Liver (tissue), 3 donors: ENCODE data around the gene CLTC.

Experiments
- ATF3 ChIP-seq: IDR thresholded peaks from 2 replicates; pipeline ENCODE4 v1.6.1; 2016; ENCODE audit warnings: antibody characterized with exemption
- CTCF ChIP-seq: fragments of 150-350 bp; IDR thresholded peaks from 2 replicates; pipeline ENCODE4 v1.5.1; 2017; ENCODE audit warnings: improper control_type of control experiment, low read depth, low read length; ENCODE audit not compliant: missing input control
- EGR1 ChIP-seq, 2 donors: IDR thresholded peaks; 2 replicates each; pipeline ENCODE4 v1.6.1; 2016 to 2018; ENCODE audit warnings: antibody characterized with exemption in 2 of 2, low read depth in 2 of 2
- FOXA1 ChIP-seq: IDR thresholded peaks from 2 replicates; pipeline ENCODE4 v1.6.1; 2016; ENCODE audit warnings: antibody characterized with exemption
- GABPA ChIP-seq, 2 donors: IDR thresholded peaks in 1 of 2; conservative IDR thresholded peaks in 1 of 2; 2 replicates each; pipeline ENCODE4 v1.6.1; 2016; ENCODE audit warnings: antibody characterized with exemption in 2 of 2, mild to moderate bottlenecking in 1 of 2, moderate library complexity in 1 of 2
- HNF4A ChIP-seq, 2 donors: conservative IDR thresholded peaks; 2 replicates each; pipeline ENCODE4 v1.6.1; 2016; ENCODE audit warnings: antibody characterized with exemption in 2 of 2, mild to moderate bottlenecking in 2 of 2
- JUND ChIP-seq, 2 donors: IDR thresholded peaks; 2 replicates each; pipeline ENCODE4 v1.6.1; 2016; ENCODE audit warnings: antibody characterized with exemption in 2 of 2
- MAX ChIP-seq: IDR thresholded peaks from 2 replicates; pipeline ENCODE4 v1.6.1; 2016; ENCODE audit warnings: antibody characterized with exemption
- RAD21 ChIP-seq, 2 donors: IDR thresholded peaks; 2 replicates each; pipeline ENCODE4 v1.6.1; 2016; ENCODE audit warnings: antibody characterized with exemption in 2 of 2, mild to moderate bottlenecking in 2 of 2
- REST ChIP-seq: IDR thresholded peaks from 2 replicates; pipeline ENCODE4 v1.6.1; 2016; ENCODE audit warnings: antibody characterized with exemption, mild to moderate bottlenecking
- SP1 ChIP-seq: IDR thresholded peaks from 2 replicates; pipeline ENCODE4 v1.6.1; 2018; ENCODE audit warnings: antibody characterized with exemption, mild to moderate bottlenecking
- TAF1 ChIP-seq: conservative IDR thresholded peaks from 2 replicates; pipeline ENCODE4 v1.6.1; 2016; ENCODE audit warnings: antibody characterized with exemption, mild to moderate bottlenecking
- YY1 ChIP-seq: IDR thresholded peaks from 2 replicates; pipeline ENCODE4 v1.6.1; 2016; ENCODE audit warnings: antibody characterized with exemption, mild to moderate bottlenecking
- donor health status: healthy.
- donor health status: healthy.

- TF ChIP-seq CTCF (no peak), REST (no peak), JUND (IDR thresholded peaks at IDR 0.05) (no peak), GABPA (IDR thresholded peaks at IDR 0.05 in 1 of 2, conservative IDR thresholded peaks at IDR 0.05 in 1 of 2) (no peak), RAD21 (IDR thresholded peaks at IDR 0.05) (no peak), ATF3 (no peak), MAX (no peak), TAF1 (no peak), YY1 (no peak), FOXA1 (no peak), SP1 (no peak), EGR1 (IDR thresholded peaks at IDR 0.05; ENCODE audit: low read depth in 2 of 2) (no peak), HNF4A (conservative IDR thresholded peaks at IDR 0.05) (no peak)
Measured at GRCh38 chr17:59734226-59734625, 114.5 kb downstream of the CLTC start.
